Measurements from ENCODE around the gene TAB2. TPM values are rescaled to one million over a fixed set of nuclear protein-coding genes. Genes with fewer than 3 reads are reported as not detected.

Gene TAB2
- total and polyA plus RNA-seq, 2 experiments from 2014 or later, result 19.8 to 59.2 TPM

DNA sequence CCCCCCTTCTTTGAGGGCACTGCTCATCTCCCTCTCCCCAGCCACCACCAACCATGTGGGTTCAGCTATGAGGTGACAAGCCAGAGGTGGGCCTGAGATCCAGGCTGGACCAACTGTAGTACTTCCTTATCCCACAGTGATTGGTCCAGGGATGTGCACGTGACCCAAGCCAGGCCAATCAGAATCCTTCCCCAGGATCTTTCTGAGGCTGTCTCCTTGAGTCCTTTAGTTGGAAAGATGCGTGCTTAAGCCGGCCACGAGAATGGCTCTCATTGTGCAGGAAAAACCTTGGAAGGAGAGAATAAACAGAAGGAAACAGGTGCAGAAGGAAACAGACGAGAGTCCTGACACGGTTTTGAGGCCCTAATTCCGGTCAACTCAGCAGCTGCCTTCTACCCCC lies 128.1 kb downstream of the TAB2 start (continued):
- TF ChIP-seq, protein P1, sequence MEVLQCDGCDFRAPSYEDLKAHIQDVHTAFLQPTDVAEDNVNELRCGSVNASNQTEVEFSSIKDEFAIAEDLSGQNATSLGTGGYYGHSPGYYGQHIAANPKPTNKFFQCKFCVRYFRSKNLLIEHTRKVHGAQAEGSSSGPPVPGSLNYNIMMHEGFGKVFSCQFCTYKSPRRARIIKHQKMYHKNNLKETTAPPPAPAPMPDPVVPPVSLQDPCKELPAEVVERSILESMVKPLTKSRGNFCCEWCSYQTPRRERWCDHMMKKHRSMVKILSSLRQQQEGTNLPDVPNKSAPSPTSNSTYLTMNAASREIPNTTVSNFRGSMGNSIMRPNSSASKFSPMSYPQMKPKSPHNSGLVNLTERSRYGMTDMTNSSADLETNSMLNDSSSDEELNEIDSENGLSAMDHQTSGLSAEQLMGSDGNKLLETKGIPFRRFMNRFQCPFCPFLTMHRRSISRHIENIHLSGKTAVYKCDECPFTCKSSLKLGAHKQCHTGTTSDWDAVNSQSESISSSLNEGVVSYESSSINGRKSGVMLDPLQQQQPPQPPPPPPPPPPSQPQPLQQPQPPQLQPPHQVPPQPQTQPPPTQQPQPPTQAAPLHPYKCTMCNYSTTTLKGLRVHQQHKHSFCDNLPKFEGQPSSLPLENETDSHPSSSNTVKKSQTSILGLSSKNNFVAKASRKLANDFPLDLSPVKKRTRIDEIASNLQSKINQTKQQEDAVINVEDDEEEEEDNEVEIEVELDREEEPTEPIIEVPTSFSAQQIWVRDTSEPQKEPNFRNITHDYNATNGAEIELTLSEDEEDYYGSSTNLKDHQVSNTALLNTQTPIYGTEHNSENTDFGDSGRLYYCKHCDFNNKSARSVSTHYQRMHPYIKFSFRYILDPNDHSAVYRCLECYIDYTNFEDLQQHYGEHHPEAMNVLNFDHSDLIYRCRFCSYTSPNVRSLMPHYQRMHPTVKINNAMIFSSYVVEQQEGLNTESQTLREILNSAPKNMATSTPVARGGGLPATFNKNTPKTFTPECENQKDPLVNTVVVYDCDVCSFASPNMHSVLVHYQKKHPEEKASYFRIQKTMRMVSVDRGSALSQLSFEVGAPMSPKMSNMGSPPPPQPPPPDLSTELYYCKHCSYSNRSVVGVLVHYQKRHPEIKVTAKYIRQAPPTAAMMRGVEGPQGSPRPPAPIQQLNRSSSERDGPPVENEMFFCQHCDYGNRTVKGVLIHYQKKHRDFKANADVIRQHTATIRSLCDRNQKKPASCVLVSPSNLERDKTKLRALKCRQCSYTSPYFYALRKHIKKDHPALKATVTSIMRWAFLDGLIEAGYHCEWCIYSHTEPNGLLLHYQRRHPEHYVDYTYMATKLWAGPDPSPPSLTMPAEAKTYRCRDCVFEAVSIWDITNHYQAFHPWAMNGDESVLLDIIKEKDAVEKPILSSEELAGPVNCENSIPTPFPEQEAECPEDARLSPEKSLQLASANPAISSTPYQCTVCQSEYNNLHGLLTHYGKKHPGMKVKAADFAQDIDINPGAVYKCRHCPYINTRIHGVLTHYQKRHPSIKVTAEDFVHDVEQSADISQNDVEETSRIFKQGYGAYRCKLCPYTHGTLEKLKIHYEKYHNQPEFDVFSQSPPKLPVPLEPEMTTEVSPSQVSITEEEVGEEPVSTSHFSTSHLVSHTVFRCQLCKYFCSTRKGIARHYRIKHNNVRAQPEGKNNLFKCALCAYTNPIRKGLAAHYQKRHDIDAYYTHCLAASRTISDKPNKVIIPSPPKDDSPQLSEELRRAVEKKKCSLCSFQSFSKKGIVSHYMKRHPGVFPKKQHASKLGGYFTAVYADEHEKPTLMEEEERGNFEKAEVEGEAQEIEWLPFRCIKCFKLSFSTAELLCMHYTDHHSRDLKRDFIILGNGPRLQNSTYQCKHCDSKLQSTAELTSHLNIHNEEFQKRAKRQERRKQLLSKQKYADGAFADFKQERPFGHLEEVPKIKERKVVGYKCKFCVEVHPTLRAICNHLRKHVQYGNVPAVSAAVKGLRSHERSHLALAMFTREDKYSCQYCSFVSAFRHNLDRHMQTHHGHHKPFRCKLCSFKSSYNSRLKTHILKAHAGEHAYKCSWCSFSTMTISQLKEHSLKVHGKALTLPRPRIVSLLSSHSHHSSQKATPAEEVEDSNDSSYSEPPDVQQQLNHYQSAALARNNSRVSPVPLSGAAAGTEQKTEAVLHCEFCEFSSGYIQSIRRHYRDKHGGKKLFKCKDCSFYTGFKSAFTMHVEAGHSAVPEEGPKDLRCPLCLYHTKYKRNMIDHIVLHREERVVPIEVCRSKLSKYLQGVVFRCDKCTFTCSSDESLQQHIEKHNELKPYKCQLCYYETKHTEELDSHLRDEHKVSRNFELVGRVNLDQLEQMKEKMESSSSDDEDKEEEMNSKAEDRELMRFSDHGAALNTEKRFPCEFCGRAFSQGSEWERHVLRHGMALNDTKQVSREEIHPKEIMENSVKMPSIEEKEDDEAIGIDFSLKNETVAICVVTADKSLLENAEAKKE (CRISPR knock-in tag; IDR thresholded peaks at IDR 0.05), result no peak
- TF ChIP-seq ZNF114 (CRISPR knock-in tag; IDR thresholded peaks at IDR 0.05), result no peak
- no peak for TF ChIP-seq CREB1 (CRISPR knock-in tag; IDR thresholded peaks at IDR 0.05; ENCODE audit: low read depth)
- no peak for TF ChIP-seq EZH2 (IDR thresholded peaks at IDR 0.05; ENCODE audit: low read depth, unreplicated experiment)

DNA sequence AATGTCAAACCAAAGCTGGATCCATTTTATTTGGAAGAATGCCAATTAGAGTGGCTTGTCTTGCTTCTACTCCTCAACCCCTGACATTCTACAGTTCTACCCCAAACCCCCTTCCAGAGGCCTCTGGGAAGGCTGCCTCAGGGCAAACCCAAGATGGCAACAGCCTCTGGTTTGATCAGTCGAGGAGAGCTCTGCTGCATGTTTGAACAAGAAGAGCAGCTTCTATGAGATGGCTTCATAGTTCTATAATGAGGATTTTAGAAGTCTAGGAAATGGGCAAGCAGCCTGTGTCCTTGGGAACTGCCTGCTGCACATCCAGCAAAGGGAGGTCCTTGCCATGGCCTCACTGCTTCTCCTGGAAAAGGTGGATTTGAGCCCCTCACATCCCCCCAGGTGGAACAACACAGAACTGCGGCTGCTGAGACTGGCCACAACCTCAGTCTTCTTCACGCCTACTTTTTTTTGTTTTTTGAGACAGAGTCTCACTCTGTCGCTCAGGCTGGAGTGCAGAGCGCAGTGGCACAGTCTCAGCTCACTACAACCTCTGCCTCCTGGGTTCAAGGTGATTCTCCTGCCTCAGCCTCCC lies 129.4 kb downstream of the TAB2 start:
- H3K4me2 ChIP-seq, result no peak overlapping the region
- Mint-ChIP-seq H3K27me3 (ENCODE audit: insufficient read depth, low read depth, poor library complexity) (peaks cover 22% of the 10 kb centered on the region), H3K27ac (no peak overlapping the region), H3K4me1 (no peaks in the 10 kb centered on the region; the same call in 2 of the 3 replicates), H3K4me3 (no peak overlapping the region), H3K36me3 (ENCODE audit: low read depth) (no peaks in the 10 kb centered on the region), H3K9me3 (no peaks in the 10 kb centered on the region)
- H3K79me2 ChIP-seq (replicated peaks; ENCODE audit: insufficient read depth), result no peaks in the 10 kb centered on the region
- H3K4me3 ChIP-seq, result no peak overlapping the region
- TF ChIP-seq EZH2phosphoT487 (IDR thresholded peaks at IDR 0.05; ENCODE audit: unreplicated experiment) (no peak), JUNB (IDR thresholded peaks at IDR 0.05; ENCODE audit: unreplicated experiment) (no peak), STAT1 (IDR thresholded peaks at IDR 0.05; ENCODE audit: unreplicated experiment) (no peak)
- TF ChIP-seq, protein P2, sequence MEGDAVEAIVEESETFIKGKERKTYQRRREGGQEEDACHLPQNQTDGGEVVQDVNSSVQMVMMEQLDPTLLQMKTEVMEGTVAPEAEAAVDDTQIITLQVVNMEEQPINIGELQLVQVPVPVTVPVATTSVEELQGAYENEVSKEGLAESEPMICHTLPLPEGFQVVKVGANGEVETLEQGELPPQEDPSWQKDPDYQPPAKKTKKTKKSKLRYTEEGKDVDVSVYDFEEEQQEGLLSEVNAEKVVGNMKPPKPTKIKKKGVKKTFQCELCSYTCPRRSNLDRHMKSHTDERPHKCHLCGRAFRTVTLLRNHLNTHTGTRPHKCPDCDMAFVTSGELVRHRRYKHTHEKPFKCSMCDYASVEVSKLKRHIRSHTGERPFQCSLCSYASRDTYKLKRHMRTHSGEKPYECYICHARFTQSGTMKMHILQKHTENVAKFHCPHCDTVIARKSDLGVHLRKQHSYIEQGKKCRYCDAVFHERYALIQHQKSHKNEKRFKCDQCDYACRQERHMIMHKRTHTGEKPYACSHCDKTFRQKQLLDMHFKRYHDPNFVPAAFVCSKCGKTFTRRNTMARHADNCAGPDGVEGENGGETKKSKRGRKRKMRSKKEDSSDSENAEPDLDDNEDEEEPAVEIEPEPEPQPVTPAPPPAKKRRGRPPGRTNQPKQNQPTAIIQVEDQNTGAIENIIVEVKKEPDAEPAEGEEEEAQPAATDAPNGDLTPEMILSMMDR (conservative IDR thresholded peaks at IDR 0.05; ENCODE audit: low read depth in 2 of 2), result peak; percentile 20 to 23; a peak in 1 of 4 replicates
- ATAC-seq (no peak), DNase-seq (ENCODE audit: low spot score) (peak; percentile 52)
- no peak overlapping the region for H3K27ac ChIP-seq (ENCODE audit: low read depth)
- H2AFZ ChIP-seq, result no peak overlapping the region
- H3K4me1 ChIP-seq (ENCODE audit: insufficient read depth), result no peaks in the 10 kb centered on the region
- H3K9me2 ChIP-seq (ENCODE audit: insufficient read depth), result no peaks in the 10 kb centered on the region
- H3K27me3 ChIP-seq (ENCODE audit: insufficient read depth), result peaks cover 25% of the 10 kb centered on the region
- H3F3A ChIP-seq (replicated peaks; ENCODE audit: low read depth), result no peaks in the 10 kb centered on the region
- H4K20me1 ChIP-seq (replicated peaks; ENCODE audit: insufficient read depth), result no peaks in the 10 kb centered on the region
- no peaks in the 10 kb centered on the region for H3K36me3 ChIP-seq (ENCODE audit: insufficient read depth)
